Smooth muscle cell (in vitro differentiated cells): ENCODE data around the gene MCM10. TPM values are rescaled to one million over a fixed set of nuclear protein-coding genes. Genes with fewer than 3 reads are reported as not detected.

Source experiments
- DNase-seq: peaks from one replicate; lab custom pipeline; 2025; ENCODE audit not compliant: unreplicated experiment; lab: John Stamatoyannopoulos, UW
- H2AFZ ChIP-seq: fragments of 200-600 bp; sonication (generic); 2 replicates; pipeline ENCODE4 v1.6.0; 2016; ENCODE audit warnings: antibody characterized with exemption, low read depth, mild to moderate bottlenecking
- H3F3A ChIP-seq: fragments of 200-600 bp; sonication (generic); 2 replicates; pipeline ENCODE4 v1.6.0; 2017; ENCODE audit warnings: antibody characterized with exemption, low read depth
- H3K27ac ChIP-seq: fragments of 200-600 bp; sonication (generic); 2 replicates; pipeline ENCODE4 v1.5.1; 2016; ENCODE audit warnings: low read depth, mild to moderate bottlenecking
- H3K27me3 ChIP-seq: fragments of 200-600 bp; sonication (generic); 2 replicates; pipeline ENCODE4 v1.6.1; 2016; ENCODE audit warnings: low read depth, mild to moderate bottlenecking
- H3K36me3 ChIP-seq: fragments of 200-600 bp; sonication (generic); 2 replicates; pipeline ENCODE4 v1.5.1; 2016; ENCODE audit warnings: low read depth
- H3K4me1 ChIP-seq: fragments of 200-600 bp; sonication (generic); 2 replicates; pipeline ENCODE4 v1.5.1; 2016; ENCODE audit warnings: low read depth
- H3K4me2 ChIP-seq: fragments of 200-600 bp; sonication (generic); 2 replicates; pipeline ENCODE4 v1.6.0; 2016; ENCODE audit warnings: mild to moderate bottlenecking
- H3K4me3 ChIP-seq: fragments of 200-600 bp; sonication (generic); 2 replicates; pipeline ENCODE4 v1.5.1; 2016; ENCODE audit warnings: mild to moderate bottlenecking
- H3K79me2 ChIP-seq: fragments of 200-600 bp; sonication (generic); 2 replicates; pipeline ENCODE4 v1.6.0; 2016; ENCODE audit warnings: low read depth, mild to moderate bottlenecking
- H3K9ac ChIP-seq: fragments of 200-600 bp; sonication (generic); 2 replicates; pipeline ENCODE4 v1.6.0; 2016; ENCODE audit warnings: low read depth
- H3K9me3 ChIP-seq: fragments of 200-600 bp; sonication (generic); replicated peaks from 2 replicates; pipeline ENCODE4 v1.5.1; 2016; ENCODE audit warnings: low read depth
- H4K20me1 ChIP-seq: fragments of 200-600 bp; sonication (generic); 2 replicates; pipeline ENCODE4 v1.6.0; 2016; ENCODE audit warnings: low read depth
- CTCF ChIP-seq: fragments of 200-600 bp; sonication (generic); IDR thresholded peaks from 2 replicates; pipeline ENCODE4 v1.5.1; 2017; ENCODE audit warnings: borderline replicate concordance, mild to moderate bottlenecking, antibody characterized with exemption; ENCODE audit not compliant: insufficient read depth, poor library complexity, severe bottlenecking
- WGBS: methylation state at CpG from one replicate; pipeline ENCODE4 v1.1.7; 2016; ENCODE audit warnings: low lambda C conversion rate; 5-methylcytosine and 5-hydroxymethylcytosine counted together
- polyA plus RNA-seq: library from polyadenylated mRNA; unstranded; fragments of >200 nt; fragmentation: Nextera tagmentation; extraction: Ambion mirVana; gene quantifications from 2 replicates; pipeline ENCODE4 v1.2.1, GENCODE V29; 2016
- total RNA-seq: library from RNA; depleted of rRNA; stranded (reverse); fragments of >200 nt; gene quantifications from 2 replicates; pipeline ENCODE4 v1.2.3, GENCODE V29; 2014

Gene MCM10
- total and polyA plus RNA-seq, 2 experiments from 2014 or later = 3.5 to 5.7 TPM

- no peak for DNase-seq
- 95% methylated on average over 5 of the region's 5 CpGs for WGBS
- Histone ChIP-seq H2AFZ (no peak overlapping the region), H3K4me3 (no peak overlapping the region), H3K79me2 (no peaks in the 10 kb centered on the region), H3K4me1 (no peaks in the 10 kb centered on the region), H4K20me1 (no peaks in the 10 kb centered on the region), H3K36me3 (no peaks in the 10 kb centered on the region), H3K27ac (no peak overlapping the region), H3K9me3 (no peaks in the 10 kb centered on the region), H3K9ac (no peak overlapping the region), H3K4me2 (no peak overlapping the region), H3F3A (no peaks in the 10 kb centered on the region), H3K27me3 (no peaks in the 10 kb centered on the region)
- no peak for TF ChIP-seq CTCF
These were observed 65.7 kb downstream of the MCM10 start for GRCh38 chr10:13227031-13227430.

GRCh38 chr10:13231190-13231589 lies 69.8 kb downstream of the MCM10 start:
- no peaks in the 10 kb centered on the region for H3F3A ChIP-seq
- no peaks in the 10 kb centered on the region for H3K4me1 ChIP-seq
- H2AFZ ChIP-seq = no peak overlapping the region
- 55% methylated on average over 9 of the region's 9 CpGs for WGBS
- H4K20me1 ChIP-seq = no peaks in the 10 kb centered on the region
- no peak overlapping the region for H3K9ac ChIP-seq
- no peak for TF ChIP-seq CTCF
- no peak for DNase-seq
- H3K9me3 ChIP-seq = no peaks in the 10 kb centered on the region
- no peaks in the 10 kb centered on the region for H3K79me2 ChIP-seq
- H3K27ac ChIP-seq = no peak overlapping the region
- no peak overlapping the region for H3K4me3 ChIP-seq
- H3K4me2 ChIP-seq = no peak overlapping the region
- no peaks in the 10 kb centered on the region for H3K27me3 ChIP-seq
- no peaks in the 10 kb centered on the region for H3K36me3 ChIP-seq

GRCh38 chr10:13231808-13232207 lies 70.5 kb downstream of the MCM10 start:
- H3K4me3 ChIP-seq = no peak overlapping the region
- no peaks in the 10 kb centered on the region for H3K4me1 ChIP-seq
- no peak overlapping the region for H3K4me2 ChIP-seq
- no peak for DNase-seq
- H3K9ac ChIP-seq = no peak overlapping the region
- TF ChIP-seq CTCF = no peak
- no peaks in the 10 kb centered on the region for H3K79me2 ChIP-seq
- no peak overlapping the region for H3K27ac ChIP-seq
- H3K27me3 ChIP-seq = no peaks in the 10 kb centered on the region
- no peak overlapping the region for H2AFZ ChIP-seq
- 94% methylated on average over 6 of the region's 6 CpGs for WGBS
- no peaks in the 10 kb centered on the region for H3F3A ChIP-seq
- no peaks in the 10 kb centered on the region for H4K20me1 ChIP-seq
- H3K9me3 ChIP-seq = no peaks in the 10 kb centered on the region
- no peaks in the 10 kb centered on the region for H3K36me3 ChIP-seq

- WGBS = 86% methylated on average over 13 of the region's 14 CpGs
These were observed 72.0 kb downstream of the MCM10 start for GRCh38 chr10:13233358-13233757.

More at GRCh38 chr10:13233358-13233757, 72.0 kb downstream of the MCM10 start:
- no peak overlapping the region for H3K27ac ChIP-seq
- H2AFZ ChIP-seq = no peak overlapping the region
- H3F3A ChIP-seq = no peaks in the 10 kb centered on the region
- TF ChIP-seq CTCF = no peak
- no peaks in the 10 kb centered on the region for H3K27me3 ChIP-seq
- no peak overlapping the region for H3K4me3 ChIP-seq
- H3K4me1 ChIP-seq = no peaks in the 10 kb centered on the region
- no peaks in the 10 kb centered on the region for H3K9me3 ChIP-seq
- H3K36me3 ChIP-seq = no peaks in the 10 kb centered on the region
- DNase-seq = no peak
- H3K9ac ChIP-seq = no peak overlapping the region
- H3K4me2 ChIP-seq = no peak overlapping the region
- H4K20me1 ChIP-seq = no peaks in the 10 kb centered on the region
- no peaks in the 10 kb centered on the region for H3K79me2 ChIP-seq
